ENCODE data around the gene TMOD1.

DNA sequence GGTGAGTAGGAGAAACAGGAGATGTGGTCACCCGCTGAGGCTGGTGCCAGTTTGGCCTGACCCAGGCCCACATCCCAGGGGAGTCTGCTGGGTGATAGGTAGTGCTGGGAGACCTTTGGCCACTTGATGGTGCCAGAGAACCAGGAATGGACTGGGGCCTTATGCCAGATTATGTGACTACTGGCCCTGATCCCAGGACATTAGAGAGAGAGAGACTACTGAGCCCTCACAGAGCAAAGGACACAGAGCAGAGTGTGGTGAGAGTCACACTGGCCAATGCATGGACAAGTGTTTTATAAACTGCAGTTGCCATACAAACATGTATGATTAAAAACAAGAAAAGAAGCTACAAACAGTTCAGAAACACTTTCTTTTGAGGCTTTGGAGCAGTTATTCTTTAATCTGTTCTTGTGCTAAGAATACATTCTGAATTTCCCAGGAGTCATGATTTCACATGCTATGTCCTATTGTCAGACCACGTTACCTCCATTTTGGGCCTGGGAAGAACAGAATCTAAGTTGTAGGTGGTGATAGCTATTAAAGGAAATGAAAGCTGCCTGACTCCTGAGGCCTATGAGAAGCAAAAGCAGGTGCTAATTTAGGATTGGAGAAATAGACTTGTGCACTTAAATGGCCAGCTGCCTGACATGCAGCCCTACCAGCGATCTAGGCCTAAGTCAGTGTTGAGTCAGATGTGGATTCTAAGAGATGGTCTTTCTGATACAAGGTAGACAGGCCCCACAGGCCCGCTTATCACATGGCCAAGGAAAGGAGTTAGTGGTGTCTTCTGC is 32.6 kb upstream of the TMOD1 start:
- TF ChIP-seq, protein P1, sequence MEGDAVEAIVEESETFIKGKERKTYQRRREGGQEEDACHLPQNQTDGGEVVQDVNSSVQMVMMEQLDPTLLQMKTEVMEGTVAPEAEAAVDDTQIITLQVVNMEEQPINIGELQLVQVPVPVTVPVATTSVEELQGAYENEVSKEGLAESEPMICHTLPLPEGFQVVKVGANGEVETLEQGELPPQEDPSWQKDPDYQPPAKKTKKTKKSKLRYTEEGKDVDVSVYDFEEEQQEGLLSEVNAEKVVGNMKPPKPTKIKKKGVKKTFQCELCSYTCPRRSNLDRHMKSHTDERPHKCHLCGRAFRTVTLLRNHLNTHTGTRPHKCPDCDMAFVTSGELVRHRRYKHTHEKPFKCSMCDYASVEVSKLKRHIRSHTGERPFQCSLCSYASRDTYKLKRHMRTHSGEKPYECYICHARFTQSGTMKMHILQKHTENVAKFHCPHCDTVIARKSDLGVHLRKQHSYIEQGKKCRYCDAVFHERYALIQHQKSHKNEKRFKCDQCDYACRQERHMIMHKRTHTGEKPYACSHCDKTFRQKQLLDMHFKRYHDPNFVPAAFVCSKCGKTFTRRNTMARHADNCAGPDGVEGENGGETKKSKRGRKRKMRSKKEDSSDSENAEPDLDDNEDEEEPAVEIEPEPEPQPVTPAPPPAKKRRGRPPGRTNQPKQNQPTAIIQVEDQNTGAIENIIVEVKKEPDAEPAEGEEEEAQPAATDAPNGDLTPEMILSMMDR (IDR thresholded peaks at IDR 0.05): peak; percentile 65 to 95 (median 86)
- TF ChIP-seq POLR2A (IDR thresholded peaks at IDR 0.05): no peak
- no peak for TF ChIP-seq EP300 (IDR thresholded peaks at IDR 0.05)
